Activated CD8-positive, alpha-beta T cell treated with anti-CD3 and anti-CD28 coated beads for 36 hours (primary cell): ENCODE measurements around the gene ZNF283. TPM values are rescaled to one million over a fixed set of nuclear protein-coding genes. Genes with fewer than 3 reads are reported as not detected.
A peak's percentile ranks its signal among the peaks of the same experiment; 100 is the strongest.

ENCODE experiments used
- ATAC-seq: fragments of 200-7000 bp; cut with Tn5 transposase; one replicate; pipeline ENCODE4 v1.10.0; 2021; ENCODE audit warnings: mild to moderate bottlenecking, moderate library complexity
- CTCF ChIA-PET: fragments of 350-600 bp; sonication (Branson Sonifier 250); formaldehyde crosslinking; loops from one replicate; lab custom pipeline; 2021; ENCODE audit warnings: antibody characterized with exemption; lab: Charles Lee
- POLR2A ChIA-PET: fragments of 350-600 bp; sonication (Branson Sonifier 250); formaldehyde crosslinking; loops from one replicate; lab custom pipeline; 2021; ENCODE audit warnings: antibody characterized with exemption; lab: Charles Lee
- DNase-seq: peaks from one replicate; pipeline ENCODE4 v3.0.0-alpha.2; 2020
- H3K27ac Mint-ChIP-seq: one replicate; pipeline ENCODE4 v1.8.0; 2021; ENCODE audit warnings: mild to moderate bottlenecking, mixed read lengths
- H3K27me3 Mint-ChIP-seq: one replicate; pipeline ENCODE4 v1.8.0; 2021; ENCODE audit warnings: mixed read lengths
- H3K36me3 Mint-ChIP-seq: one replicate; pipeline ENCODE4 v1.8.0; 2021; ENCODE audit warnings: low read depth, mixed read lengths
- H3K4me1 Mint-ChIP-seq: one replicate; pipeline ENCODE4 v1.8.0; 2021; ENCODE audit warnings: low read depth, mixed read lengths
- H3K4me3 Mint-ChIP-seq: one replicate; pipeline ENCODE4 v1.8.0; 2021; ENCODE audit warnings: mild to moderate bottlenecking, moderate library complexity, mixed read lengths
- H3K9me3 Mint-ChIP-seq: one replicate; pipeline ENCODE4 v1.8.0; 2021; ENCODE audit warnings: mixed read lengths
- CTCF ChIP-seq: fragments of 200-600 bp; IDR thresholded peaks from one replicate; pipeline ENCODE4 v1.8.0; 2022; ENCODE audit warnings: antibody characterized with exemption, mild to moderate bottlenecking
- intact Hi-C: fragments of 100-400 bp; cut with micrococcal nuclease; formaldehyde crosslinking; loops from one replicate; pipeline ENCODE4 v1.10.0; 2022
- total RNA-seq, 2 experiments: library from RNA; stranded (reverse); gene quantifications; one replicate each; pipeline ENCODE4 v1.2.3, GENCODE V29; 2021

The ZNF283 gene
- total RNA-seq, 2 experiments from 2014 or later = 6.6 to 7.2 TPM

GRCh38 chr19:43783636-43784035 is 43.5 kb upstream of the ZNF283 start:
- CTCF ChIA-PET = interaction anchor here (2.1 kb wide), 1 partner anchor 39 kb away, joined by 26 read pairs; no protein-coding TSS in a partner anchor
- intact Hi-C loops = loop anchor here (10.0 kb wide), 1 partner anchor 109 kb away; the partner anchor contains the start of gene PLAUR
- no peak for ATAC-seq

GRCh38 chr19:43784241-43784980 is 42.7 kb upstream of the ZNF283 start:
- POLR2A ChIA-PET = interaction anchor here (0.9 to 1.3 kb wide), 7 partner anchors 8 to 41 kb away, joined by 3 to 5 read pairs (median 4); partner anchors contain the start of gene SMG9
- H3K4me3 Mint-ChIP-seq = peak overlapping the region; percentile 67
- peaks cover 41% of the 10 kb centered on the region for H3K4me1 Mint-ChIP-seq
- peaks cover 3% of the 10 kb centered on the region for H3K27me3 Mint-ChIP-seq
- CTCF ChIA-PET = interaction anchor here (0.6 to 2.1 kb wide), 14 partner anchors 8 to 265 kb away, joined by 3 to 26 read pairs (median 4); partner anchors contain the start of genes PLAUR and SMG9
- TF ChIP-seq CTCF = no peak
- peak overlapping the region; percentile 94 for H3K27ac Mint-ChIP-seq
- DNase-seq (peak; percentile 86), ATAC-seq (peak; percentile 37)
- H3K9me3 Mint-ChIP-seq = peaks cover 2% of the 10 kb centered on the region
- intact Hi-C loops = loop anchor here (10.0 kb wide), 1 partner anchor 110 kb away; the partner anchor contains the start of gene PLAUR
- H3K36me3 Mint-ChIP-seq = peaks cover 4% of the 10 kb centered on the region

More at GRCh38 chr19:43783636-43784035, 43.5 kb upstream of the ZNF283 start:
- Mint-ChIP-seq H3K27ac (peak overlapping the region; percentile 94), H3K27me3 (peaks cover 3% of the 10 kb centered on the region), H3K9me3 (peaks cover 2% of the 10 kb centered on the region), H3K36me3 (peaks cover 10% of the 10 kb centered on the region), H3K4me1 (peaks cover 46% of the 10 kb centered on the region), H3K4me3 (peak overlapping the region; percentile 67)
- no peak for DNase-seq
- no peak for TF ChIP-seq CTCF
- POLR2A ChIA-PET = no interaction called here

GRCh38 chr19:43784981-43785808 is 41.9 kb upstream of the ZNF283 start:
- TF ChIP-seq CTCF = peak; percentile 95
- ATAC-seq = peak; percentile 23
- H3K4me1 Mint-ChIP-seq = peaks cover 39% of the 10 kb centered on the region

GRCh38 chr19:43786665-43787064 is 40.5 kb upstream of the ZNF283 start:
- intact Hi-C loops = loop anchor here (10.0 kb wide), 1 partner anchor 112 kb away; the partner anchor contains the start of gene PLAUR
- H3K27me3 Mint-ChIP-seq = peaks cover 9% of the 10 kb centered on the region
- no peak for ATAC-seq
- no peak overlapping the region for H3K4me3 Mint-ChIP-seq
- peaks cover 2% of the 10 kb centered on the region for H3K9me3 Mint-ChIP-seq
- no peak for DNase-seq
- ChIA-PET POLR2A (no interaction called here), CTCF (interaction anchor here (0.9 to 2.5 kb wide), 5 partner anchors 23 to 192 kb away, joined by 3 to 13 read pairs (median 4); no protein-coding TSS in a partner anchor)
- no peak for TF ChIP-seq CTCF
- H3K27ac Mint-ChIP-seq = no peak overlapping the region
- peaks cover 31% of the 10 kb centered on the region for H3K4me1 Mint-ChIP-seq
- no peaks in the 10 kb centered on the region for H3K36me3 Mint-ChIP-seq

More at GRCh38 chr19:43784981-43785808, 41.9 kb upstream of the ZNF283 start:
- peaks cover 6% of the 10 kb centered on the region for H3K27me3 Mint-ChIP-seq
- H3K9me3 Mint-ChIP-seq = peaks cover 2% of the 10 kb centered on the region
- no peaks in the 10 kb centered on the region for H3K36me3 Mint-ChIP-seq
- CTCF ChIA-PET = interaction anchor here (0.6 to 2.1 kb wide), 14 partner anchors 9 to 266 kb away, joined by 3 to 26 read pairs (median 4); partner anchors contain the start of genes PLAUR and SMG9
- POLR2A ChIA-PET = interaction anchor here (0.9 to 1.3 kb wide), 7 partner anchors 9 to 42 kb away, joined by 3 to 5 read pairs (median 4); partner anchors contain the start of gene SMG9
- peak overlapping the region; percentile 94 for H3K27ac Mint-ChIP-seq
- peak; percentile 71 for DNase-seq
- H3K4me3 Mint-ChIP-seq = peak overlapping the region; percentile 67
- intact Hi-C loops = loop anchor here (1.0 to 10.0 kb wide), 2 partner anchors 40 to 110 kb away; partner anchors contain the start of gene PLAUR
